ENCODE measurements around the gene HMG20A.

HMG20A gene

DNA sequence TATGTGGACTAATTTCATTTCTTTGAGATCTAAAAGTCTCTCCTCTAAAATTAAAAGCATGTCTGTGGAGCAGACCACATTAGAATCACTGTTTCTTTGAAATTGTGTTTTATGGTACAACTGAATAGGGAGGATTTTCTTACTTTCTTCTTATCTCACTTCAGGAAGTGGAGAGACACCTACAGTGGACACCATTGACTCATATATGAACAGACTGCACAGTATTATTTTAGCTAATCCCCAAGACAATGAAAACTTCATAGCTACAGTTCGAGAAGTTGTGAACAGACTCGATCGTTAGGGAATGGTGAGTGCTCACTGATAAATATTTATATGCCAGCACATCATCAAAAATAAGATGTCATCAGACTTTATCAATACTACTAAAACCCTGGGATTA, 58.3 kb downstream of the HMG20A start:
- no peak for DNase-seq

DNA sequence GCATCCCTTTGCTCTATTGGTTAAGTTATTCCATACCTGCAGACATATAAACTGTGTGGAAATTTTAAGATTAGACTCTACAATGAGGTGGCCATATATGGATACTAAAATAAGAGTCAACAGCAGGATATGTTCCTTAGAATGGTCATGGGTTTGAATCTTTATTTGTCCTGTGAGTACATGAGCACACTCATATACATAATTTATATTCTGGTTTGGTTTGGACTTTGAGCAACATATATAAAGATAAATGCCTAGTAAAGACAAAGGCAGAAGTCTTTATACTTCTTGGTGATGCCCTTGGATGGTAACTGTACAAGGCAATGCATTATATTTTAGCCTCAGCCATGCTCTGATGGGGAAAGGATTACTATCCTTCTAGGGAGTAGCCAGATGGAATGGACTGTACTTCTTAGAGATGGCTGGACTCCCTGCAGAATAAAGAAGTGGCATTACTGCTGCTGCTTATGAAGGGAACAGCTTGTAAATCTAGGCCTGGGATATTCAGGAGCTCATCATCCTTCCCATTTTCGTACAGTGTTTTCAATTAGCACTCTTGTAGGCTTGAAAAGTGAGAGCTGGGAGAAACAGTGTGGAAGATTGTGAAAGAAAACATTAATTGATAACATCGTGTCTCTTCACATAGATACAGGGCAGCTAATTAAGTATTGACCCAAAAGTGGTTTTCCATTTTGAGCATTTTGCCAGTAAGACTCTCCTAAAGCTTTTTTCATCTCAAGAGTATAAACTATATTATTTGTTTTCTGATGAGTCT, 60.4 kb downstream of the HMG20A start:
- DNase-seq, result no peak

DNA sequence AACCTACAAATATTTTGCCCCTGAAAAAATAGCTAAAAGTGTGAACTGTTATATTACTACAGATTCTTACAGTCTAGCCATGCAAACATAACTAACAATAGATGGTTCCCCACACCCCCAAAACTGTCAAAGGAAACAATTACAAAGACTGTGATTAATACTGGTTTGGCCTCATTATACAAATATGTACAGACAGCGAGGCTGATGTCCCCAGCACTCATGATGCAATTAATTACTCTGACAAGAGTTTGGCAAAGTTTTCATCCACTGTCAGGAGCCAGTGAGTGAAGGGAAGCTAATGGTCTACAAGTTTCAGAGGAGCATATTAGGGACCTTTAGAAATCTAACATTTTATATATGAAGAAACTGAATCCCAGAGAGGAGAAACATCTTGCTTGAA, 61.0 kb downstream of the HMG20A start:
- DNase-seq, result no peak

DNA sequence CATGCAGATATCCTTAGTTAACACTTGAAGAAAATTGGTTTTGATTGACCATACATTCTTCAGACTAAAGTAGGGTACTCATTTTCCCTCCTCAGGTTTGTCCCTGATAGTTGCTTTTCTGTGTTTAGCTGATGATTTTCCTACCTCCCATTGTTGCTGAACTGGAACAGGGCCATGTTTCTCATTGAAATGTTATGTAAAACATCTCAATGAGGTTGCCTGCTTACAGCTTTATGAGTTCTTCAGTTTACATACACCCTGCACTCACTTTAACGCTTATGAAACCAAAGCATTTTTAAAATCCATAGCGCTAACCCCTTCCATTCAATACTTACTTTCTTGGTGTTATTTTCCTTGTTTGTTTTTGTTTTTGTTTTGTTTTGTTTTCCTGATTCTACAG, 61.9 kb downstream of the HMG20A start:
- no peak for DNase-seq

DNA sequence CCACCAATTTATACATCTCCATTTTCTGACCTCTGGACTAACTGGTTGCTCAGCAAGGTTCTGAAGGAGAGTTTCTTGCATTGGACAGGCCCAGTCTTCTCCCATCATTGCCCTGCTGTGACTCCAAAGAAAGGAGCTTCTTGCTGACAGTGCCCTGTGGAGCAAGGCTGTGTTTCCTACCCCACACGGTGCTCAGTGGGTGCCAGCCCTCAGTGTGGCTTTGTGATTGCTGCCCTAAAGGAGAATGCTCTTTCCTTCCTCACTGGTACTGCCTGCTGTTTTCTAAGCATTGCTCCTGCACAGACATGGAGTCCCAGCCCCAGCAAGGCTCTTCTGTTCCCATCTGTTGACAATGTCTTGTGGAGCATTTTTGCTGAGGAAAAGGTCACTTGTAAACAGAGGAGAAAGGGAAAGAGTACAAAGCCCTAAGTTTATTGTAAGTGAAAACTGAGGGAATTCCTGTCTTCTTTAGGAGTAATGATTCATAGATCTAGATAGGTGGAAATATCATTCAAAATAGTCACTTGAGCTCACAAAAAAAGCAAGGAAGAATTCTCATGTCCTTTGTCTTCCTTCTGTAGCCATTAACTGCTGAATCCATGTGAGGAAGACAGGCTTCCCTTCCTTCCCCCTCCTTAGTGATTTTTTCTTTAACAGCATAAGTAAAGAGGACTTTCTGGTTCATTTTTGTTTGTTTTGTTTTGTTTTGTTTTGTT, 62.9 kb downstream of the HMG20A start:
- no peak for DNase-seq

DNA sequence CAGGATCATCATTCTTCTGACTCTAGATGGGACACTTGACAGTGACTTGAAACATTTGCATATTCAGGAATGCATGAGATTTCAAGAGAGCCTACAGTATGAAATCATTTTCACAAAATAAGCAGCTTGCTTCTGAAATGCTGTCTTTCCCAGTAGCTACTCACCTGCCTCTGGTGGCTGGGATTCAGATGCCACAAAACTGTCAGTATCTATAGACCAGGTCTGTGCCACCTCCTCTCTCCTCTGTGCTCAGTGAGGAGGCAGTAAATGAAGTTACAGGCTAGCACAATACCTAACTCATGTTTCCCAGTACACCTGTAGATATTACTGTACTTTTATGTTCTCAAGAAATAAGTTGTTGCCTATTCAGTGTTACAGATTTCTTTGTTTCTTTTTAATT, 64.3 kb downstream of the HMG20A start:
- no peak for DNase-seq

DNA sequence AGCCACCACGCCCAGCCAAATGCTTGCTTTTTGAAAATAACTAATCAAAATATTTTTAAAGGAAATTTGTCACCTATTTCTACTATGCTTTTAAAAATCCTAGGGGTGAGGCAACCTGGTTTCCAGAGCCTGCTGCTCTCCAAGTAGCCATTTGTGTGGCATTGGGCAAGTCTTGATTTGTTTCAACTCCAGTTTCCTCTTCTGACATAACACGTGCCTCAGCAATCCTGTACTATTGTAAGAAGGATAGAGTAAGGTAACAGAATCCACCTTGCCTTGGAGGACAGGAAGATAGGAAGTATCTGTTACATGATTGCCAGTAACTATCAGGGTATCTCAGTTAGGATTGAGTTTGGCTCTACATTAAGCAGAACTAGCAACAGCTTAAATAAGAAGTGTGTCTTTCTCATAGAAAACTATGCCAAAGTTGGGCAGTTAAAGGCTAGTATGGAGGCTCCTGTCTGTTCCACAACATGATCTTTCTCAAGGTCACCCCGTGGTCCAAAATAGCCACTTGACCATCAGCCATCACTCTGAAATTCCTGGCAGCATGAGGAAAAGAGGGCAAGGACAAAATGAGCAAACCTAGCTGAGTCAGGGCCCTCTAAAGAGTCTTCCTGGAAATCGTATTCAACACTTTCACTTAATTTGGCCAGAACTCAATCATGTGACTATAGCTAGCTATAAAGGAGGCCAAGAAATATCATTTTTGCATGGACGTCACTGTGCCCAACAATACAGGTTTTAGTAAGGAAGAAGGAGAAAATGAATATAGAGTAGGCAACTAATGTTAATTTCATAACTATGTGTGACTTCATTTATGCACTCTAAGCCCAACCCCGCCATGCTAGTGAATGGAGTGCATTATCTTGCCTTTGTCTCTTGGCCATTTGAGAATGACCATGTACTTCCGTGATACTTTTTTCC, 66.1 kb downstream of the HMG20A start:
- no peak for DNase-seq

DNA sequence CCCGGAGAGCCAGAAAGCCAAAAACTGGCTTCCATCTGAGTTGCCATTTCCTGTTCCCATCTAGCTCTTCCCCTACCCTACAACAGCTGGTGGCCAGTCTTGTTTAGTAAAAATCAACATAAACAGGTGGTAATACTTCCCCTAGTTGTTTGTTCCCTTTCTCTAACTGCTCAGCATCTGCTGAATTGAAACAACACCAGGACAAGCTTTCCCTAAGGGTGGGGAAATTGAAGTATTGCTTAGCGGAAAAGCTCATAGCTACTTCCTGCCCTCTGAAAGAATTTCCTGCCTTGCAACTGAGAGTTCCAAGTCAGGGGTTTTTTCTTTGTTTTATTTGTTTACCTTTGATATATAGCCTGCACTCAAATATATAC, 66.8 kb downstream of the HMG20A start:
- DNase-seq, result no peak

DNA sequence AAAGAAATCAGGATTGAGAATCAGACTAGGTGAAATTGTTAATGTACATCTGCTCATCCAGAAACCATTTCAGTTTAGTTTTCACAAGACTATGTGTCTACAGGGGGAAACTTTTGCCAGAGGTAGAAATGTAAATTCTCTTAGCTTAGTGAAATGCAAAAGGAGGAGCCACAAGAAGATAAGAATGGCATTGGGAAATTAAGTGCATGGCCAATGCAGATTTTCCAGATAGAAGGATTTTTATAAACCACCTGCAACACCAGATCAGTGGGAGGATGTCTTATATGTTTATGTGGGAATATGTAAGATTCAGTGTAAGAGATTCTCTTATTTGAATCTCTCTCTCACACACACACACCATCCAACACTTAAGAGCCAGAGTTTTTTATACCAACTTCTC, 67.2 kb downstream of the HMG20A start:
- no peak for DNase-seq

DNA sequence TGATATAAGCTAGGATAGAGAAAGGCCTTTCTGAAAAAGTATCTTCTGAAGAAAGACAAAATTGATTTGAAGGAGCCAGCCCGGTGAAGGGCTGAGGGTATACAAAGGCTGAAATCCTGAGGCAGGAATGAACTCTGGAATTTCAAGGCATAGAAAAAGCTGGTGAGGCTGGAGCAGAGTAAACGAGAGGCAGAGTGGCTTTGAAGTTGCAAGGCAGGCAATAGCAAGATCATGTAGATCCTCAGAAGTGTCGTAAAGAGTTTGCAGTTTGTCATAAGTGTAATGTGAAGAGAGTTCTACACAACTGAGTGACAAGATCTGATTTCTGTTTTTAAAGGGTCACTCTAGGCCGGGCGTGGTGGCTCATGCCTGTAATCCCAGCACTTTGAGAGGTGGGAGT, 69.0 kb downstream of the HMG20A start:
- DNase-seq, result no peak

DNA sequence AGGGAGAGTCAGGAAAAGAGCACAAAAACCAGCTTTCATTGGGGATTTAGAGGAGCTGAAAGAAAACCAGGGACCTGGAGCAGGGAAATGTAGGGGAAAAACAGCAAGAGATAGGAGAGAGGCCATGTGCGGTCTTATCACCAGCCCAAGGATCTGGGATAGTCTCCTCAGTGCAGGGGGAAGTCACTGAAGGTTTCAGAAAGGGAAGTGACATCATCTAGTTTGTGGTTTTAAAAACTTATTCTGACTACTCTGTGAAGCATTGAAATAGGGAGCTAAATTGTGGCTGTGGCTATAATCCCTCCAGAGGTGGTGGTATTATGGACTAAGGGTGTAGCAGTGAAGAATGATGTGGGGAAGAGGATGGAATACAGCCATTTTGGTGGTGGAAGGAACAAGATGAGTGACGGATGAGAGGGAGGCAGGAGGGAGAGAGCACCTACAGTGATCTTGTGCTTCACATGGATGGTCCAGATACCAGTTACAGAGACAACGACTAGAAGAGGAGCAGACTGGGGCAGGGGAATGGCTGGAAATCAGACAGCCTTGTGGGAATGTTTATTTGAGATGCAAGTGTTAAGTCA, 72.7 kb downstream of the HMG20A start:
- DNase-seq, result peak; percentile 84

DNA sequence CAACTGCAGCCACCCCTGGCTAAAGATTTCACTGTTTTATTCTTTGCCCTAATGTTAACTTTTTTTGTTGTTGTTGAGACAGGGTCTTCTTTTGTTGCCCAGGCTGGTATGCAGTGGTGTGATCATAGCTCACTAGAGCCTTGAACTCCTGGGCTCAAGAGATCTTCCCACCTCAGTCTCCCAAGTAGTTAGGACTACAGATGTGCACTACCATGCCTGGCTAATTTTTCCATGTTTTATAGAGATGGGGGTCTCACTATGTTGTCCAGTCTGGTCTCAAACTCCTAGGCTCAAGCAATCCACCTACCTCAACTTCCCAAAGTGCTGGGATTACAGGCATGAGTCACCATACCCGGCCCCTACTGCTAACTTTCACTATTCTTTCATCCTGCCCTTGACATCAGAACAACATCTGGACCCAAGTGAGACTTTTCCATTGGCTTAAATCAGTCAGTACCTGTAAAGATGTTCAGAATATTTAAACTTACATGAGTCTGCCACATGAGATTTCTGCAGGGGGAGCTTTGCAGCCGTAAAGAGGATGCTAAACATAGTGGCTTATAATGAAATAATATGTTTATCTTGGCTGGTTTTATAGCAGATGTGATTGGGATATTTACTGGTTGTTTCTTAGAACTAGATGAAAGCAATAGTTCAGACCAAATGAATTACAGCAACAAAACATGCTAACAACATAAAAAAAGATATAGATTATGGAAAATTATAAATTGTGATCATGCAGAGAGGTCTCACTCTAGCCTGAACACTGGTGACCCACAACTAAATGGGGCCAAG, 73.6 kb downstream of the HMG20A start:
- DNase-seq, result no peak

DNA sequence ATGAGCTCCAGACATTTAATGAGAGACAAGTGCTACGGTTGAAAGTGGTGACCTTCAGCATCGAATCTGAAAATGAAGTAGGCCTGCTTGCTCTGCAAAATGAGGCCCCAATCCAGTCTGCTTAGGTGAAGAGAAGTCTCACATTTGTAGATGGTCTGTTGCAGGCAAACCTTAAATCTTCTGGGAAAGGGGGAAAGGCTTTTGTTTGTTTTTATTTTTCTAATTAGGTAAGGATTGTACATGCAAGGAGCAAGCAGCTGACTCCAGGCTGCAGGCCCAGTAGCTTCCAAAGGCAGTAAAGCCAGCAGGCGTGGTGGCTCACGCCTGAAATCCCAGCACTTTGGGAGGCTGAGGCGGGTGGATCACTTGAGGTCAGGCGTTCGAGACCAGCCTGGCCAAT, 74.3 kb downstream of the HMG20A start:
- no peak for DNase-seq

DNA sequence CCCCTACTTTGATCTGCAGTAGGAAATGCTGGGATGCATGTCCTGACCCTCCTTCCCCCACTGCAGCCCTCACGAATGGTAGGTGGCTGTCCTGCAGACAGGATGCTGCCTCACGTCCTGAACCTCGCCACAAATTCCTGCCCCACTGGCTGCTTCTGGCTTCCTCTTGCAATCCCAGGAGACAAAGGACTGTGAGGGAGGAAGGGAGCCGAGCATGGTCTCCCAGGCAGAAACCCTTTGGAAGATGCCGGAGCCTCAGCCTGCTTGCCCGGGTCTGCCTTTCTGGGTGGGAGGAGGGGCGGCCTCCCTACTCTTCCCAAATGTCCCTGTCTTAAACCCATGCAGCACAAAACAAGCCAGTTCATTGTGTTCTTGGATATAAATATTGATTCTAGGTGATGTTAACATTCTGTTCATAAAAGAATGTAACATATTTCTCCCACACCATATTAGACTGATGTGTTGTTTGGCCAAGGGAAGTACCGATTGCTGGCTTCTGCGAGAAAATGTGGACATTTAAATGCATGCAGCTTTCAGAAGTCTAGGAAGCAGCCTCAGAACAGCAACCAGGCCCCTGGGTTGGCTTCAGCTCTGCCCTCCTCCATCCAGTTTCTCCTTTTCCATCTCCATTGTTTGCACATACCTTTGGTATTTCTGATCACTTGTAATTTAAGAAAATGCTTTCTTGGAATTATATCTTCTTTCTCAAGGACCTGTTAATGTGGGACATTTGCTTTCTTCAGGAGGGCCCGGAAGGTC, 75.3 kb downstream of the HMG20A start:
- DNase-seq, result no peak

DNA sequence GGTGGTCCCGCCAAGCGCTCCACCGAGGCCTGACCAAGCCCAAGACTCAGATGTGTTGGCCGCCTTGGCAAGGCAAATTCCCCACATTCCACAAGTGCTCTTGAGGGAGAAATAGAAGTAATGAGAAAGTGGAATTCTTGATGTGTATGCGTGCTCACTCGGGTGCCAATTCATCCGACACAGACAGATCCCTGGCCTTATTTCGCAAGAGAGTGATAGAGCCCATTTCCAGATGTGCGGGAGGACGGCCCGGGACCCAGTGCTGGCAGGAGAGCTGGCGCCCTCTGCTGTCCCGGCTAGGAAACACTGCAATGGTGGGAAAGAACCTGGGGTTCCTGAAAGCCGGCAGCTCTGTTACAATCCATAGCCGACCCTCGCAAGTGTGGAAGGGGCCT, 76.0 kb downstream of the HMG20A start:
- DNase-seq, result peak; percentile 87

DNA sequence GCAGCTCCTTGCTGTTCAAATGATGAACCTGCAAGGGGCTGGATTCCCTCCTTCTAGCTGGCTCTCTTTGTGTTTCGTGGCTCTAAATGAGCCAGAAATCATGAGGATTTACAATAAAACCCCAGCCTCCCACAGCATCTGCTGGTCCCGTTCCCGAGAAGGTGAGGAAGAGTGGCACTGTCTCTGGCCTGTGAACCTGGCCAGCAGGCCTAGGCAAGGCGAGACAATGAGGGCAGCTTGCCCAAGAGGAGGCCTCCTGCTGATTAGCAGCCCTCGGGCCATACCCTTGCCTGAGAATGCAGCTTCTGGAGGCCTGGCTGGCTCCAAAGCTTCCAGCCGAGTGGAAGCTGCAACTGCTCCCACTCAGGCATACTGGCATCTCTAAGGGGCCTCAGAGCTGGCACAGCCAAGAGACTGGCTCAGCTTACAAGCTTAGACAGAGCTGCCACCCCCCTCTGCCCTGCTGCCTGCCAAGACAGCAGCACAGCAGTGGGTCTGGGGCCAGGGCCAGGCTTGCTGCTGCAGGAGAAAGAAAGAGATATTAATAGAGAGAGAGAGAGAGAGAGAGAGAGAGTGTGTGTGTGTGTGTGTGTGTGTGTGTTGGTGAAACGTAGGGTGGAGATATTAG, 76.5 kb downstream of the HMG20A start:
- DNase-seq, result no peak

DNA sequence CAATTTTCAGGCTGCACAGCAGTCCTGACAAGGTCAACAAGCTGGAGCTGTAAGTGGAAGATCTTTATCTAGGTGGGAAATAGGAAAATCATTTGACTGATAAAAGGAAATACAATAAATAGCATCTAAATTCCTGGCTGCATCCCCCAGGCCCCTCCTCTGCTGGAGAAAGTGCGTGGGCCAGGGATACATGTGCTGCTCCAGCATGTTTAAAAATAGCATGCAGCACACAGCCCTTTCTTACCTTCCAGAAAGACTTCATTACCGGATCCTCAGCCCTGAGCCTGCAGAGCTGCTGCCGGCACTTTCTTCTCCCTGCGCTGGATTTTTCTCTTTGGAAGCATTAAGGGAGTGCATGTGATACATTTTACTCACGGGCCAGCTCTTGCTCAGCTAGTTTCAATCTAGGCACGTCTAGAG, 77.3 kb downstream of the HMG20A start:
- DNase-seq, result no peak

DNA sequence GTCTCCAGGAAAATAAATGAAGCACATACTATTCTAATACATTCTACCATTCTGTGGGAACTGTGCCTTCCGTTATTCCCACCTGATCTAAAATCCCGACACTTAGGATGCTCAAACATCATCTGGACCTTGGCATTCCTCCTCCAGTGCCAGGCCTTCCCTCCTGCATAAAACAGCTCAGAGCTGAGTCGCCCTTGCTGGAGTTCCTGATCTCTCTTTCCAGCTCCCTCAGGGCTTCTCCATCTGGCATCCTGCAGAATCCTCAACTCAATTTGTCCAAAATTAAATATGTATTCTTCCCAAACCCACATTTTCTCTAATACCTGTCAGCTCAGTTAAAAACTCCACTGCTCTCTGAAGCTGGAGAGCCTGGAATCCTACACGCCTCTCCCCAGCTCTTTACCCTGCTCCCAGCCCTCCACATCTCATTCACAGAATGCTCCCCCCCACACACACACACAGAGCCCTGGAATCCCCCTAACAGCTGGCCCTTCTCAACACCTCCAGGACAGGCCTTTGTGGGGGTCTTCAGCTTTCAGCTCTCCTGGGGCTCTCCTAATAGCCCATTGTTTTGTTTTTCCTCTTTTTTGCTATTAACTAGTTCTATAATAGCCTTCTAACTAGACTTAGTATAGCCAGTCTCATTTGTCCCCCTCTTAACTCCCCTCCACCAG, 78.5 kb downstream of the HMG20A start:
- no peak for DNase-seq

DNA sequence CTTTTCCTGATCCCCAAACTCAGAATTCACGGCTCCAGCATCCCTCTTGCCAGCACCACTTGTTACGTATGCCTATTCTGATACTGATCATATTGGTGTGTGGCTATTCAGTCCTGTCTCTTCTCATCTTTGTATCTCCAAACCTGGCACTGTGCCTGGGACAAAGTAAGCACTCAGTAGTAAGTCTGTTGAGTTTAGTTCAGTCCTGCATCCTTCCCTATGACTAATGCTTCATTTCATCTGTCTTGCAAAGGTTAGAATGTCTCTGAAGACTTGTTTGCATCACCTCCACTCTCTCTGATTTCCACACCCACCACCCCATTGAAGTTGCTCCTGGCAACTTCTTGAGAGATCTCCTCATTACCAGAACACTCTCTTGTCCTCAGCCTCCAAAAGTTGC, 80.3 kb downstream of the HMG20A start:
- DNase-seq, result no peak

DNA sequence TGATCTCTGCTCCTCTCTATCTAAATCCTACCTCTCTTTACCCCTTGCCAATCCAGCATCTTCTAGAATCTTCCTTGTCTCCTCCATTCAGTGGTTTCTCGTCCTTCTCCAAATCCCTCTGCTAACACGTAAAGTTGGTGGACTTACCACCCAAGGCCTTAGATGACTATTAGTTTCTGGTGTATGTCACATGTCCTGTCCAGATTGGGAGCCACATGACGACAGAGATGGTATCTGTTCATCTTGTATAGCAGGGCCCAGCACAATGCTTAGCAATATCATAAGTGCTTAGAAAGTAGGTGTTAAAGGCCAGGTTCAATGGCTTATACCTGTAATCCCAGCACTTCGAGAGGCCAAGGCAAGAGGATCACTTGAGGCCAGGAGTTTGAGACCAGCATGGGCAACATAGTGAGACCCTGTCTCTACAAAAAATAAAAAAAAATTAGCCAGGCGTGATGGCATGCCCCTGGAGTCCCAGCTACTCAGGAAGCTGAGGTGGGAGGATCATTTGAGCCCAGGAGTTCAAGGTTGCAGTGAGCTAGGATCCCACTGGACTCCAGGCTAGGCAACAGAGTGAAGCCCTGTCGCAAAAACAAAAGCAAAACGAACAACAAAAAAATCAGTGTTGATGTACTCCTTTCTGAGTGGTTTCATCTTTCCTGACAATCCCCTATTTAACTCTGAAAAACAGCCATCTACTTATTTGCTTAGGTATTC, 81.8 kb downstream of the HMG20A start:
- DNase-seq, result no peak

Measured in suppressor macrophage treated with lipopolysaccharide for 4 hours (primary cell).